Loucy (cell line): ENCODE data around the gene TBC1D8.

Experiments
- CTCF ChIP-seq: fragments of 200-600 bp; sonication (generic); conservative IDR thresholded peaks from 2 replicates; pipeline ENCODE4 v1.5.1; 2014; ENCODE audit warnings: mild to moderate bottlenecking, antibody characterized with exemption, low read length
- EZH2phosphoT487 ChIP-seq: fragments of 200-600 bp; IDR thresholded peaks from 2 replicates; pipeline ENCODE4 v1.6.1; 2018; ENCODE audit warnings: antibody characterized with exemption, mild to moderate bottlenecking, moderate library complexity, borderline replicate concordance

GRCh38 chr2:101107241-101107640 lies 43.9 kb downstream of the TBC1D8 start:
- TF ChIP-seq EZH2phosphoT487, result no peak
- no peak for TF ChIP-seq CTCF
